Activated gamma-delta T cell treated with anti-CD3 and anti-CD28 coated beads, Interleukin-2, amount 50 U/mL, for 16 hours (primary cell): ENCODE results near the gene USP9Y.

Source experiments
- DNase-seq: peaks from one replicate; pipeline ENCODE4 v3.0.0-alpha.2; 2020; ENCODE audit warnings: low read depth

The USP9Y gene

DNA sequence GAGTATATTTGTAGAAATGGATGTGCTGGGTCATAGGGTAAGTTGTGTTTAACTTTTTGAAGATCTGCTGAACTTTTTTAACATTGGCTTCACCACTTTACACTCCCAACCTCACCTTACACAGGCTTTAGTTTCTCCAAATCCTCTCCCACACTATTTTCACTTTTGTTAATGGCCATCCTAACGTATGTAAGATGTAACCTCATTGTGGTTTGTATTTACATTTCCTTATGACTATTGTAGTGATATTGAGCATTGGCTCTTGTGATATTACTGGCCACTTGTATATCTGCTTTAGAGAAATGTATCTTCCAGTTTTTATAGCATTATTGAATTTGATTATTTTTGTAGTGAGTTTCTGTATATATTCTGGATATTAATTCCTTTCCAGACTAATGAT, 93.0 kb downstream of the USP9Y start:
- no peak for DNase-seq

DNA sequence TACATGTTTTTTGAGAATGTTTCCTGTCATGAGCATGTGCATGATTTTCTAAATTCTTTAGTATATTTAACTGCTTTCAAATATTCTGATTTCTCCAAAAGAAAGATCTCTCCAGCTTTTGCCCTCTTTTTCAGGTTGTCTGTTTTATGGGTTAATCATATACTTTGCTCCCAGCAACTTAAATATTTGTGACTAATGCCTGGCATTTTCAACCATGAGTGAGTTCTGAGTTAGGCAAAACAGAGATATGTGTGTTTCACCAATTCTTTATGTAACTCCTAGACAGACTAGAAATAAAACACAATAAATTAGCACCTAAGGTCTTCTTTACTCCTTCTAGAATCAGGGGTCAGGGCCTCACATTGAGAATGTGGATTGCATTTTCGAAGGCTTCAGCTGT, 107.0 kb downstream of the USP9Y start:
- no peak for DNase-seq

DNA sequence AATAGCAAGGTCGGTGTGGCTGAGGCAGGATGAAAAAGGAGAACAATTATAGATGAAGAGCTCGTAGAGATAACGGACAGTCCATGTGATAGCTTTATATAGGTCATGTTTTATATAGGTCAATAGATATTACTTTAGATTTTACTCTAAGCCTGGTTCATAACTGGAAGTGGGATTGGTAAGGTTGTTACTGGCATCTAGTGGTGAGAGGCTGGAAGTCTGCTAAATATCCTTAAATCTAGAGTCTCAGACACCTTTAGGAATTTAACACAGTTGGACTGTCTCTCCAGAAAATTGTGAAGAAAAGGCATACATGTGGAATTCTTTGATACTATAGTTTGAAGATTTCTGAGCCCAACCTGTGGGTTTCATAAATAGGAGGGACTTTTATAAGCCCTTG, 108.0 kb downstream of the USP9Y start:
- DNase-seq, result no peak

DNA sequence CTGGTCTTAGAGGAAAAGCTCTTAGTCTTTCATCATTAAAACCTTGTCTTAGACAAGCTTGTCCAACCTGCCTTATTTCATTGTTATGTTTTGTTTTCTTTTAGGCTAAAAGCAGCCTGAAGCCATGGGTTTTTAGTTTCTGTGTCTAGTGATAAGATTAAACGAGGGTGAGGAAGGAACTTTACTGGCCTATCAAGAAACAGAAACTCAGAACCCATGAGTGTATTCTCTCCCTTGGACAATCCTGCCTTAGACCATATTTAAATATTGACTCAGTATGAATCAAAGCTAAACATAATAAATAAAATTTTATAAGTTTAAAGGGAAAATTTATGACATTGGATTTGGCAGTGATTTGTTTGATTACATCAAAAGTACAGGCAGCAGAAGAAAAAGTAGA, 122.4 kb downstream of the USP9Y start:
- DNase-seq, result no peak

DNA sequence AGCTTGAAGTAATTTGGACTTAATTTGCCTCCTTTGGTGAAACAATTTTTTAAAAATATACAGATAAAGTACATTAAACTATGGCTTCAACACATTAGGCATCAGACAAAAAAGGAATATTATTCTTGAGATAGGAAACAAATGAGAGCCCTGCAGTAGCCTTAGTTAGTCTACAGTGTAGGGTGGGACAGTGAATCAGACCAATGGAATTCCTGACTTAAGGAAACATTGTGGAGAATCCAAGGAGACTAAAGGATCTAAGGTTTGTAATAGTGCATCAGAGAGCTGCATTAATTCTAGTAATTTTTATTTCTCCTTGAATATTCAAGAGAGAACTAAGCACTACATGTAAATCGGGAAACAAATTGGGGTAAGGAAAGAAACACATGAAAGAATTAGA, 125.8 kb downstream of the USP9Y start:
- no peak for DNase-seq

DNA sequence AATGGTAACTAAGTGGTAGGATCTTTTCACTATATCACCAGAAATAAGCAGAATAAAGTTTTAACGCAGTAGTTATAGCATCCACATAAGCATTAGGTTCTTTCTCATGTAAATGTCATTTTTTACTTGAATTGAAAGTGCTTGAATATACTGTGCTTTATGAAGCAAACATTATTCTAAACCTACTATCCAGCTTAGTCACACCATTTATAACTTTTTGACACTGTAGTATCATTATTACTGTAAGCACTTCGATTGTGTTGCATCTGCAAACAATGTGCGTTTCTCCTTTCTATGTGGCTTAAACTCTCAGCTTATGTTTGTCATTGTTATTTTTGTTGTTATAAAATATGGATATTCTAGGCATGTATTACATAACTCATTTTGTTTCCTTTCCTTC, 132.3 kb downstream of the USP9Y start:
- no peak for DNase-seq

DNA sequence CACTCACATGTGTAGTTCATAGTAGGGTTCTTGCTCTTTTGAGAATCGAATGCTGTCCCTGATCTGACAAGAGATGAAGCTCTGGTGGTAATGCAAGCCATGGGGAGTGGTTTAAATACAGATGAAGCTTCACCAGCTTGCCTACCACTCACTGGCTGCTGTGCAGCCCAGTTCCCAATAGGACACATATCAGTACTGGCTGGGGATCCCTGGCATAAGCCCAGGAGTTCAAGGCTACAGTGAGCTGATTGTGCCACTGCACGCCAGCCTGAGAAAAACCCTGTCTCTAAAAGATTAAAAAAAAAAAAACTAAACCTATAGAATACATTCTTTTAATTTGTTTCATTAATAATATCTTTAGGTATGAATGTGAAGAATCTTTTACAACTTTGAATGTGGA, 136.5 kb downstream of the USP9Y start:
- no peak for DNase-seq

DNA sequence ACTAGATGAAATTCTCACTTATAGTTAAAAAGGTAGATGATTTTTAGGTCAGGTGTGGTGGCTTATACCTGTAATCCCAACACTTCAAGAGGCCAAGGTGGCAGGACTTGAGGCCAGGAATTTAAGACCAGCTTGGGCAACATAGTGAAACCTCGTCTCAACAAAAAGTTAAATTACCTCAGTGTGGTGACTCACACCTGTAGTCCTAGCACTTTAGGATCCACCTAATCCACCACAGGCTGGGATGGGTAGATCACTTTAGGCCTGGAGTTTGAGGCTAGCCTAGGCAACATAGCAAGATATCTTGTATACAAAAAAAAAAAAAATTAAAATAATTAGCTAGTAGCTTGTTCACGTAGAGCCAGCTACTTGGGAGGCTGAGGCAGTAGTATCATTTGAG, 140.3 kb downstream of the USP9Y start:
- no peak for DNase-seq

DNA sequence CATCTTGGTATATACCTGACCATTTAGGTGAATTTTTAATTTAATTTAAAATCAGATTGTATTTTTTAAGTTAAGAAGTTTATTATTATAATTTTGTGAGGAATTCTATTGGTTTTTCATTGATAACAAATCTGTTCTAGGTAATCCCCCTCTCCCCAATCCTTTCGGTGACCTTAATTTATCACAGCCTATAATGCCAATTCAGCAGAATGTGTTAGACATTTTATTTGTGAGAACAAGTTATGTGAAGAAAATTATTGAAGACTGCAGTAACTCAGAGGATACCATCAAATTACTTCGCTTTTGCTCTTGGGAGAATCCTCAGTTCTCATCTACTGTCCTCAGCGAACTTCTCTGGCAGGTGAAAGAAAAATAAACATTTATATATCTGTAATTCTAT, 145.8 kb downstream of the USP9Y start:
- DNase-seq, result no peak

DNA sequence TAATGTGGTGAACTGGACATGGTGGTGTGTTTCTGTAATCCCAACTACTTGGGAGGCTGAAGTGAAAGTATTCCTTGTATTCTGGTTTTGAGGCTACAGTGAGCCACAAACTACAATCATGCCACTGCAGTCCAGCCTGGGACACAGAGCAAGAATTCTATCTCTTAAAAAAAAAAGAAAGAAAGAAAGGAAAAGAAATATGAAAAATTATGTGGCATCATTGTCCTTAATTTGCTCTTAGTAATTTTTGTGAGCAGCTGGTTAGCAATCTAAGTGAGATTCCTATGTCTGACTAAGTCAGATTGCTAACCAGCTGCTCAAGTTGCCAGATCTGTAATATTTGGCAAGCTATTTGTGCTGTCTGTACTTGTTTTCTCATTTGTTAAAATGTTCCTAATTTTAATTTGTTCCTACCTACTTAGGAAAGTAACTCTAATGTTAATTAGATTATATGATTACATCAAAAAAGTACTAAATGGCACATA, 154.8 kb downstream of the USP9Y start:
- DNase-seq, result no peak

DNA sequence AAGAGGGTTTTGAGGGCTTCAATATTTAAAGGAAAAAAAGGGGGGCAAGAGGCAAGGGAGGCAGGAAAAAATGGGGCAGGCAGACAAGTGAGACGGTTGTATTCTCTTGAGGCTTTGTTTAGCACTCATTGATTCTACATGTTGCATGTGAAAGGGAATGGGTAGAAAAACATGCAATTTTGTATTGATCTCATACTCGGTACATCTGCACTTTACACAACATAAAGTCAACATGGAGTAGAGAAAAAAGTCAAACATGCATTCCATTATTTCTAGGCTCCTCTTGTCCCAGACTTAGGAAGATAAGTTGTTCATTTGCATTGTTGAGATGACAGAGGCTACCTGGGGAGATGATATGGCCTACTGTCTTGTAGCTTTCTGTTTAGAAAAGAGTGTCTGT, 166.9 kb downstream of the USP9Y start:
- no peak for DNase-seq

DNA sequence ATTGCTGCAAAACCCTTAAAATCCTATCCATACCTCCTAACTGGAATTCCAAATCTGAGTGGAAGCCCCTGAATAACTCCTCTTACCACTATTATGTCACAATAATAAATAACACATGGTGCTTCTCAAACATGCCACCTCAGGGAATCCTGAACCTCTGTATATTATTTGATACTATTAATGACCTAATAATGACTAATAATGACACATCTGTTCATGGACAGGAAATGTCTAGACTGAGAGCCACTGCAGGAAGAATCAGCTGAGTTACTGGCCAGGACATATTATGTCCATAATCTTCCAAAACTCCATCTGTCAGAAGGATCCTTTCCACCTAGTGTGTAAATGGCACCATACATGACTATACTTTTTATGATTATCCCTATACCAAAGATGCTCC, 195.9 kb downstream of the USP9Y start:
- no peak for DNase-seq

DNA sequence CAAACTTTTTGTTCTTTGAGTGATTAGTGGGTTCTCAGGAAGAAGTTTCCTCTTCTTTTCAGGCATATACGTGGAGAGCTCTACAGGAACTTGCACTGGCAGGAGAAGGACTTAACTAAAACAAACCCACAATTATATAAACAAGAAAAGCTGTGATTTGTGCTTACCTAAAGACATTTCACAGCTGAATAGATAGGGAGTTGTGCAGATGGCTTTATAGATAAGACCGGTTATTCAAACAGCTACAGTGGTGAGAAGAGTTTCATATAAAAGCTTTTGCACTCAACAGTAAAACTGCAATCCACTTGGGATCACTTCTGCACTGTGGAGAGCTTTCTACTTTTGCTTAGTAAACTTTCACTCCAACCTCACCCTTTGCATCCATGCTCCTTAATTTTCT, 197.6 kb downstream of the USP9Y start:
- DNase-seq, result no peak

DNA sequence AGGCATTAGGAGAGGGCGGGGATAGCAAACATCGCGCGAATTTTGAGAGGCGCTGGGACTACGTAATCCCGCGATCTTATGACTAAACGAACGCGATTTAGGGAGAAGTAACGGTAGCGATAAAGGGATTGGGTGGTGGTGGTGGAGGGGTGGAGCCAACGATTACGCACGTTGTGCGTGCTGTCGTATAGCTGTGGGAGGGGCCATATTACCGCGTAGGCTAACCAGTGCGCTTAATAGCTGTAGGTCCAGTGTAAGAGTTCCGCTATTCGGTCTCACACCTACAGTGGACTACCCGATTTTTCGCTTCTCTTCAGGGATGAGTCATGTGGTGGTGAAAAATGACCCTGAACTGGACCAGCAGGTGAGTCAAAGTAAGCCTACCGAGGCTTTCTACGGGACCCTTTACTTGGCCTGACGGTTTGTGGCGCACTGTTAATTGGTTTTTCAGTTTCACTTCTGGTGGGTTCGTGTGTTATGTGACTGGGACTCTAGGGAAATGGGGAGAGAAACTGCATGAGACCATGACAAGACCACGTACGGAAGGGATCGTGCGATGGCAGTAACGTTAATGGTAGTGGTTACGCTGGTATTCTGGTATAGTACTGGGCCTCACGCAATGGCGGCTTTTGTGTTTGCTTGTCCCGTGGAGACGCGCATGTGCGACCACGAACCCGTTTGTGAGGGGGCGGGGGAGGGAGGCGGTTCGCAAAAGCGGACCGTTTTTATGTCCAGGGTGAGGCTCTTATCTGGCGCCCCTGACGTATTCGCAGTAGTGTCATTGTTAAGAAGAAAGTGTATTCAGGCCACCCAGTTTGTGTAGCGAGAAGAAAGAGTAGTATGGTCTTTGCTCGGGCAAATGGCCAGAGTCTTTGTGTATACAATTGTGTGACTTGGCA, 203.8 kb downstream of the USP9Y start, which contains the start of gene DDX3Y:
DDX3Y (plus strand) TSS at position 251 of the 899 bp plus-strand sequence; CDS start at position 320, 69 bp downstream.
- DNase-seq, result no peak

DNA sequence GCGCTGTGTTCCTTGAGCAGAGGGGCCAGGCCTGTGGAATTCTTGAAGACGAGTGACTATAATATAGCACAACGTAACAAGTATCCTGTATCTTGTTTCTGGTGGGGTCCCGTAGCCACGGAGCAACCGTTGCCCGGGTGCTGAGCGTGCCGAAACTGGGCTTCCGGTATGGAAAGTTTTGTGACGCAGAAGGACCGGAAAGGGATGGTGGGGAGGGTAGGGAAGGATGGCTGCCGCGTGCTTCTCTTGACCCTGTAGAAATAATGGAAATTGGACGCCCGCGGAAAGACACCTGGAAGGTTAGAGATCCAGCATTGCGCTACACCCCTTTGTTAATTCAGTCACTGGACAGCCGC, 204.5 kb downstream of the USP9Y start:
- no peak for DNase-seq

DNA sequence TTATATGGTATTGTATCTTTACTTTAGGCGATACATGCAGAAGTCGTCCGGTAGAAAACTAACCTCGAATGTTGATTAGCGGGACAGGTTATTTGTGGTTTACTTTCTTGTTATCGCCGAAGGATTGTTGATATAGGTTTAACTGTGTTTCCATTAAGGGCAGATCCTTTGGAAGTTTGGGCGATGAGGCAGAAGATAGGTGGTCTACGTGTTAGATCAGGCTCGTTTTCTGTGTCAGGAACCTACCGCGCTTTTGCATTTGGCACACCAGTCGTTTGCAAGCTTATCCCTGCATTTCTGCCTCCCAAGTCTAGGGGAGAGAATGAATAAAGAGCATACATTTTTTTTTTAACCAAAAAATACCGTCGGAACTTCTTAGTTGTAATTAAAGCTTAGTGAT, 204.9 kb downstream of the USP9Y start:
- DNase-seq, result no peak
